WTC11 (cell line): ENCODE measurements around the gene ARHGAP21. TPM values are rescaled to one million over a fixed set of nuclear protein-coding genes. Genes with fewer than 3 reads are reported as not detected.
A peak's percentile ranks its signal among the peaks of the same experiment; 100 is the strongest.

Experiments
- ATAC-seq: fragments of 200-7000 bp; cut with Tn5 transposase; 2 replicates; pipeline ENCODE4 v1.10.0; 2021; ENCODE audit warnings: mild to moderate bottlenecking, moderate library complexity
- CTCF ChIA-PET: fragments of 300-600 bp; sonication (Branson Sonifier 250); formaldehyde crosslinking; loops from one replicate; lab custom pipeline; 2021; ENCODE audit warnings: antibody characterized with exemption; lab: Charles Lee
- POLR2A ChIA-PET: fragments of 350-600 bp; sonication (Branson Sonifier 250); formaldehyde crosslinking; loops from one replicate; lab custom pipeline; 2021; ENCODE audit warnings: antibody characterized with exemption; lab: Charles Lee
- DNase-seq: peaks from one replicate; pipeline ENCODE4 v3.0.0; 2021; ENCODE audit warnings: low spot score
- H3K27ac Mint-ChIP-seq: 2 replicates; pipeline ENCODE4 v1.8.0; 2021; ENCODE audit warnings: mixed read lengths
- H3K27me3 Mint-ChIP-seq: 2 replicates; pipeline ENCODE4 v1.8.0; 2021; ENCODE audit warnings: low read depth, mild to moderate bottlenecking, moderate library complexity, mixed read lengths
- H3K36me3 Mint-ChIP-seq: 2 replicates; pipeline ENCODE4 v1.8.0; 2021; ENCODE audit warnings: mixed read lengths
- H3K4me1 Mint-ChIP-seq: 2 replicates; pipeline ENCODE4 v1.8.0; 2022; ENCODE audit warnings: mixed read lengths
- H3K4me3 Mint-ChIP-seq: 2 replicates; pipeline ENCODE4 v1.8.0; 2021; ENCODE audit warnings: mild to moderate bottlenecking, moderate library complexity, mixed read lengths
- H3K9me3 Mint-ChIP-seq: 2 replicates; pipeline ENCODE4 v1.8.0; 2021; ENCODE audit warnings: mixed read lengths
- ATF6 ChIP-seq: sonication (generic); formaldehyde crosslinking; IDR thresholded peaks from 2 replicates; pipeline ENCODE4 v1.8.1; 2023; ENCODE audit warnings: mild to moderate bottlenecking, missing genetic modification reagents
- CTCF ChIP-seq: fragments of 200-600 bp; IDR thresholded peaks from 2 replicates; pipeline ENCODE4 v1.8.0; 2022; ENCODE audit warnings: antibody characterized with exemption
- E2F1 ChIP-seq: sonication (generic); formaldehyde crosslinking; IDR thresholded peaks from 2 replicates; pipeline ENCODE4 v1.8.0; 2022; ENCODE audit warnings: mild to moderate bottlenecking, missing genetic modification reagents
- HMGA2 ChIP-seq: fragments of 250-450 bp; sonication (Bioruptor Pico); IDR thresholded peaks from 2 replicates; pipeline ENCODE4 v1.4.0; 2021; ENCODE audit warnings: mild to moderate bottlenecking, moderate library complexity
- MYBL2 ChIP-seq: sonication (generic); formaldehyde crosslinking; IDR thresholded peaks from 2 replicates; pipeline ENCODE4 v1.8.1; 2023; ENCODE audit warnings: mild to moderate bottlenecking, moderate library complexity, missing genetic modification reagents
- NFATC4 ChIP-seq: fragments of 250-450 bp; sonication (Bioruptor Pico); IDR thresholded peaks from 2 replicates; pipeline ENCODE4 v1.9.0; 2021; ENCODE audit warnings: mild to moderate bottlenecking
- NR1H2 ChIP-seq: sonication (generic); formaldehyde crosslinking; IDR thresholded peaks from 2 replicates; pipeline ENCODE4 v1.9.0; 2021; ENCODE audit warnings: mild to moderate bottlenecking, moderate library complexity, missing genetic modification reagents
- SMAD4 ChIP-seq: sonication (generic); formaldehyde crosslinking; IDR thresholded peaks from 2 replicates; pipeline ENCODE4 v1.8.0; 2022; ENCODE audit warnings: mild to moderate bottlenecking, missing genetic modification reagents
- SOX15 ChIP-seq: fragments of 250-450 bp; sonication (Bioruptor Pico); IDR thresholded peaks from 2 replicates; pipeline ENCODE4 v1.9.0; 2021; ENCODE audit warnings: mild to moderate bottlenecking
- TP53 ChIP-seq: sonication (generic); formaldehyde crosslinking; IDR thresholded peaks from 2 replicates; pipeline ENCODE4 v1.8.1; 2023; ENCODE audit warnings: mild to moderate bottlenecking, missing genetic modification reagents
- ZMAT4 ChIP-seq: fragments of 250-450 bp; sonication (Bioruptor Pico); IDR thresholded peaks from 2 replicates; pipeline ENCODE4 v1.9.0; 2021; ENCODE audit warnings: mild to moderate bottlenecking
- ZNF219 ChIP-seq: sonication (generic); formaldehyde crosslinking; IDR thresholded peaks from 2 replicates; pipeline ENCODE4 v1.8.0; 2023; ENCODE audit warnings: missing genetic modification reagents, mild to moderate bottlenecking, borderline replicate concordance
- ZSCAN18 ChIP-seq: fragments of 250-450 bp; sonication (Bioruptor Pico); IDR thresholded peaks from 2 replicates; pipeline ENCODE4 v2.1.2; 2022; ENCODE audit warnings: mild to moderate bottlenecking, moderate library complexity
- total RNA-seq: library from RNA; stranded (reverse); gene quantifications from 3 replicates; pipeline ENCODE4 v1.2.3, GENCODE V29; 2021

The ARHGAP21 gene
- total RNA-seq, 1 experiment from 2014 or later, result 33.8 TPM

GRCh38 chr10:24553051-24553612 lies 170.6 kb downstream of the ARHGAP21 start (continued):
- TF ChIP-seq HMGA2 (no peak), NFATC4 (no peak), ZMAT4 (CRISPR knock-in tag) (no peak)

GRCh38 chr10:24552346-24553016 lies 171.2 kb downstream of the ARHGAP21 start:
- peak; percentile 81 for TF ChIP-seq CTCF
- no peak for TF ChIP-seq ZNF219
- POLR2A ChIA-PET, result interaction anchor here (1.2 kb wide), 1 partner anchor 39 kb away, joined by 3 read pairs; no protein-coding TSS in a partner anchor

GRCh38 chr10:24551161-24551560 lies 172.5 kb downstream of the ARHGAP21 start:
- Mint-ChIP-seq H3K27me3 (no peaks in the 10 kb centered on the region; the same call in 1 of the 2 replicates), H3K4me1 (peaks cover 26% of the 10 kb centered on the region), H3K4me3 (no peak overlapping the region), H3K9me3 (no peaks in the 10 kb centered on the region), H3K36me3 (peaks cover under 1% of the 10 kb centered on the region; the same call in 1 of the 2 replicates), H3K27ac (no peak overlapping the region)
- DNase-seq, result no peak
- CTCF ChIA-PET, result interaction anchor here (1.7 kb wide), 1 partner anchor 33 kb away, joined by 7 read pairs; no protein-coding TSS in a partner anchor
- ATAC-seq, result no peak
- no peak for TF ChIP-seq SMAD4
- POLR2A ChIA-PET, result no interaction called here

More at GRCh38 chr10:24552346-24553016, 171.2 kb downstream of the ARHGAP21 start:
- no peaks in the 10 kb centered on the region for H3K36me3 Mint-ChIP-seq
- no peak overlapping the region for H3K4me3 Mint-ChIP-seq
- ATAC-seq (peak; percentile 99), DNase-seq (peak; percentile 99)
- H3K4me1 Mint-ChIP-seq, result peaks cover 30% of the 10 kb centered on the region
- peaks cover 2% of the 10 kb centered on the region; the same call in 1 of the 2 replicates for H3K27me3 Mint-ChIP-seq
- CTCF ChIA-PET, result interaction anchor here (0.6 to 1.7 kb wide), 24 partner anchors 10 to 1394 kb away, joined by 3 to 15 read pairs (median 3); partner anchors contain the start of gene KIAA1217
- no peaks in the 10 kb centered on the region for H3K9me3 Mint-ChIP-seq
- H3K27ac Mint-ChIP-seq, result no peak overlapping the region

- Mint-ChIP-seq H3K36me3 (peaks cover 5% of the 10 kb centered on the region; the same call in 1 of the 2 replicates), H3K27me3 (no peaks in the 10 kb centered on the region; the same call in 1 of the 2 replicates), H3K9me3 (no peaks in the 10 kb centered on the region), H3K4me3 (no peak overlapping the region), H3K27ac (no peak overlapping the region), H3K4me1 (peaks cover 26% of the 10 kb centered on the region)
- ChIA-PET CTCF (no interaction called here), POLR2A (no interaction called here)
- TF ChIP-seq E2F1 (no peak), NR1H2 (CRISPR knock-in tag) (no peak), ZSCAN18 (CRISPR knock-in tag) (no peak), ATF6 (CRISPR knock-in tag) (no peak), SOX15 (no peak), TP53 (CRISPR knock-in tag) (no peak), MYBL2 (CRISPR knock-in tag) (no peak)
- DNase-seq (no peak), ATAC-seq (no peak)
Measured at GRCh38 chr10:24550680-24551079, 173.0 kb downstream of the ARHGAP21 start.
